HepG2 (cell line): ENCODE data around the gene PRKRIP1. TPM values are rescaled to one million over a fixed set of nuclear protein-coding genes. Genes with fewer than 3 reads are reported as not detected.

Experiments used
- ARNT ChIP-seq: fragments of 450-650 bp; IDR thresholded peaks from 2 replicates; pipeline ENCODE4 v1.6.1; 2017
- BCL6 ChIP-seq: IDR thresholded peaks from 2 replicates; pipeline ENCODE4 v1.6.1; 2016; ENCODE audit warnings: missing genetic modification reagents, missing compliant biosample characterization
- CEBPG ChIP-seq: IDR thresholded peaks from 2 replicates; pipeline ENCODE4 v1.6.1; 2016
- HMG20B ChIP-seq: conservative IDR thresholded peaks from 2 replicates; pipeline ENCODE4 v1.6.1; 2016; ENCODE audit warnings: missing genetic modification reagents, missing compliant biosample characterization
- HNRNPL ChIP-seq: fragments of 200-400 bp; formaldehyde crosslinking; IDR thresholded peaks from 2 replicates; pipeline ENCODE4 v1.6.1; 2017; ENCODE audit warnings: mild to moderate bottlenecking, low read depth, low read length
- NFIC ChIP-seq: IDR thresholded peaks from 2 replicates; pipeline ENCODE4 v1.6.1; 2012; ENCODE audit warnings: mild to moderate bottlenecking, low read length, inconsistent platforms
- NR2F2 ChIP-seq: IDR thresholded peaks from 2 replicates; pipeline ENCODE4 v1.6.1; 2012; ENCODE audit warnings: low read depth, inconsistent platforms, borderline replicate concordance
- ONECUT2 ChIP-seq: sonication (generic); formaldehyde crosslinking; IDR thresholded peaks from 2 replicates; pipeline ENCODE4 v1.4.0; 2020; ENCODE audit warnings: missing genetic modification reagents
- ZBTB25 ChIP-seq: IDR thresholded peaks from 2 replicates; pipeline ENCODE4 v1.6.1; 2018; ENCODE audit warnings: missing genetic modification reagents
- ZBTB37 ChIP-seq: sonication (generic); formaldehyde crosslinking; IDR thresholded peaks from 2 replicates; pipeline ENCODE4 v1.4.0; 2020; ENCODE audit warnings: mild to moderate bottlenecking, missing genetic modification reagents
- ZNF574 ChIP-seq: sonication (generic); formaldehyde crosslinking; IDR thresholded peaks from 2 replicates; pipeline ENCODE4 v1.4.0; 2020; ENCODE audit warnings: missing genetic modification reagents
- ZNF607 ChIP-seq: sonication (generic); formaldehyde crosslinking; IDR thresholded peaks from 2 replicates; pipeline ENCODE4 v1.5.1; 2020; ENCODE audit warnings: missing genetic modification reagents, mild to moderate bottlenecking, borderline replicate concordance
- ZUFSP ChIP-seq: sonication (generic); formaldehyde crosslinking; IDR thresholded peaks from 2 replicates; pipeline ENCODE4 v1.9.0; 2021; ENCODE audit warnings: missing genetic modification reagents, mild to moderate bottlenecking, borderline replicate concordance
- polyA plus RNA-seq, 8 experiments: library from polyadenylated mRNA; depleted of rRNA in 3 of 8; stranded (reverse) in 7 of 8; unstranded in 1 of 8; fragments of >200 nt; fragmentation: Illumina TruSeq in 4 of 8; extraction: Trizol in 4 of 8; gene quantifications; 2 replicates each; pipeline versions ENCODE4 v1.2.1 to v1.2.3, GENCODE V29; 2011 to 2016; ENCODE audit warnings: low read depth in 4 of 8, missing spikeins in 1 of 8, mixed read lengths in 1 of 8; ENCODE audit not compliant: insufficient read depth in 1 of 8
- total RNA-seq, 5 experiments: library from RNA; depleted of rRNA; stranded (reverse); fragments of >200 nt; fragmentation: Illumina TruSeq; extraction: Trizol; gene quantifications; 2 replicates each; pipeline ENCODE4 v1.2.3, GENCODE V29; 2016; ENCODE audit warnings: low read depth in 1 of 5
- TF ChIP-seq, protein P1 (sequence below): sonication (generic); formaldehyde crosslinking; IDR thresholded peaks from 2 replicates; pipeline ENCODE4 v1.4.0; 2020; ENCODE audit warnings: missing genetic modification reagents, borderline replicate concordance
- TF ChIP-seq, protein P2 (sequence below): sonication (generic); formaldehyde crosslinking; IDR thresholded peaks from 2 replicates; pipeline ENCODE4; 2020; ENCODE audit warnings: missing genetic modification reagents, mild to moderate bottlenecking, borderline replicate concordance

Gene PRKRIP1
- total and polyA plus RNA-seq, 2 of the 13 experiments (the other 11 are each of a cell fraction or from before 2014, with no cell fraction given) = 13.2 to 16.8 TPM

DNA sequence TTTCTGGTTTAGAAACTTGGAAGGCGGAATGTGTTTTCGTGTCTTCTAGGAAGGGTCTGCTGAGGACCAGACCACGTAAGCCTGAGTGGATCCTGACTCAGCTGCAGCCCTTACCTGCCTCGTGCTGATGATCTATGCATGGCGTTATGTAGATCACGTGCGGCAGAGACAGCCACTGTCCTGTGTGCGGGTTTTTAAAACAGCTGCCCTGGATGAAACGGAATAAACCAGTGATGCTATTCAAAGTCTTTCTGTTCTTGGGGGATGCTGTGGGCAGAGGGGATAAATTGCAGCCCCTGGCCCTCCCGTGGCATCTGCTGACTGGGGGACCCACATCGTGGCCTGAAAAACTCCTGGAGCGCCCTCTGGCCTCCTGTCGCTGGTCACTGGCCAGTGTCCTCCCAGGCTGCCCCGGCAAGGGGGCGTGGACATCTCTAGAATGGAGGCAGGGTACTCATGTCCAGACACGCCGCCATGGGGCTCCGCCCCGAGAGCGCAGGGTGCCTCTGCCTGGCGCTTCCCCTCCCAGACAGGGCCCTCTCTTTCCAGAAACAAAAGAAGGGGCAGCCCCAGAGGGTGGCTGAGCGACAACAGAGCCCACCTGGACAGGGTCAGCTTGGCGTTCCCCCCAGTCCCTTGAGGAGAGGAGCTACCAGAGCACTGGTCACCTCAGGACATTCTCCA is 55.4 kb downstream of the PRKRIP1 start (continued):
- TF ChIP-seq ZBTB25 (CRISPR knock-in tag) (0 out of 2 replicates have a peak, but pooled peaks have one; percentile 31), HMG20B (CRISPR knock-in tag) (no peak), HNRNPL (0 out of 2 replicates have a peak, but pooled peaks have one; percentile 41), BCL6 (CRISPR knock-in tag) (no peak), NR2F2 (no peak), ONECUT2 (no peak), ZNF574 (CRISPR knock-in tag) (peak; percentile 67), ZUFSP (CRISPR knock-in tag) (no peak), CEBPG (CRISPR knock-in tag) (0 out of 2 replicates have a peak, but pooled peaks have one; percentile 6), ZBTB37 (CRISPR knock-in tag) (no peak), NFIC (no peak), ARNT (no peak), ZNF607 (no peak)
- TF ChIP-seq, protein P1, sequence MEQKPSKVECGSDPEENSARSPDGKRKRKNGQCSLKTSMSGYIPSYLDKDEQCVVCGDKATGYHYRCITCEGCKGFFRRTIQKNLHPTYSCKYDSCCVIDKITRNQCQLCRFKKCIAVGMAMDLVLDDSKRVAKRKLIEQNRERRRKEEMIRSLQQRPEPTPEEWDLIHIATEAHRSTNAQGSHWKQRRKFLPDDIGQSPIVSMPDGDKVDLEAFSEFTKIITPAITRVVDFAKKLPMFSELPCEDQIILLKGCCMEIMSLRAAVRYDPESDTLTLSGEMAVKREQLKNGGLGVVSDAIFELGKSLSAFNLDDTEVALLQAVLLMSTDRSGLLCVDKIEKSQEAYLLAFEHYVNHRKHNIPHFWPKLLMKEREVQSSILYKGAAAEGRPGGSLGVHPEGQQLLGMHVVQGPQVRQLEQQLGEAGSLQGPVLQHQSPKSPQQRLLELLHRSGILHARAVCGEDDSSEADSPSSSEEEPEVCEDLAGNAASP = 0 out of 2 replicates have a peak, but pooled peaks have one; percentile 34
- TF ChIP-seq, protein P2, sequence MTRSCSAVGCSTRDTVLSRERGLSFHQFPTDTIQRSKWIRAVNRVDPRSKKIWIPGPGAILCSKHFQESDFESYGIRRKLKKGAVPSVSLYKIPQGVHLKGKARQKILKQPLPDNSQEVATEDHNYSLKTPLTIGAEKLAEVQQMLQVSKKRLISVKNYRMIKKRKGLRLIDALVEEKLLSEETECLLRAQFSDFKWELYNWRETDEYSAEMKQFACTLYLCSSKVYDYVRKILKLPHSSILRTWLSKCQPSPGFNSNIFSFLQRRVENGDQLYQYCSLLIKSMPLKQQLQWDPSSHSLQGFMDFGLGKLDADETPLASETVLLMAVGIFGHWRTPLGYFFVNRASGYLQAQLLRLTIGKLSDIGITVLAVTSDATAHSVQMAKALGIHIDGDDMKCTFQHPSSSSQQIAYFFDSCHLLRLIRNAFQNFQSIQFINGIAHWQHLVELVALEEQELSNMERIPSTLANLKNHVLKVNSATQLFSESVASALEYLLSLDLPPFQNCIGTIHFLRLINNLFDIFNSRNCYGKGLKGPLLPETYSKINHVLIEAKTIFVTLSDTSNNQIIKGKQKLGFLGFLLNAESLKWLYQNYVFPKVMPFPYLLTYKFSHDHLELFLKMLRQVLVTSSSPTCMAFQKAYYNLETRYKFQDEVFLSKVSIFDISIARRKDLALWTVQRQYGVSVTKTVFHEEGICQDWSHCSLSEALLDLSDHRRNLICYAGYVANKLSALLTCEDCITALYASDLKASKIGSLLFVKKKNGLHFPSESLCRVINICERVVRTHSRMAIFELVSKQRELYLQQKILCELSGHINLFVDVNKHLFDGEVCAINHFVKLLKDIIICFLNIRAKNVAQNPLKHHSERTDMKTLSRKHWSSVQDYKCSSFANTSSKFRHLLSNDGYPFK (CRISPR knock-in tag) = peak; percentile 98
